Non-pigmented ciliary epithelial cell (primary cell): Measurements from ENCODE around the gene FRG2.
"Not testable (repeated sequence)": the region's sequence is repeated elsewhere in the genome, so short reads cannot be mapped to it uniquely, and the experiment has no call there.

ENCODE experiments used
- DNase-seq: peaks from one replicate; pipeline ENCODE4 v3.0.0-alpha.2; 2010; ENCODE audit warnings: low read depth

The FRG2 gene

GRCh38 chr4:190016369-190017289, 10.4 kb downstream of the FRG2 start:
- no peak for DNase-seq

GRCh38 chr4:190015538-190016368, 11.3 kb downstream of the FRG2 start:
- no peak for DNase-seq

GRCh38 chr4:190014771-190015537, 12.1 kb downstream of the FRG2 start:
- DNase-seq = no peak

- not testable (repeated sequence) for DNase-seq
These were observed 37.1 kb downstream of the FRG2 start for GRCh38 chr4:189989941-189990340.

GRCh38 chr4:189988877-189989431, 38.1 kb downstream of the FRG2 start:
- no peak for DNase-seq

GRCh38 chr4:189985651-189986243, 41.3 kb downstream of the FRG2 start:
- not testable (repeated sequence) for DNase-seq

- DNase-seq = not testable (repeated sequence)
These were observed 42.4 kb downstream of the FRG2 start for GRCh38 chr4:189984661-189985060.

- DNase-seq = not testable (repeated sequence)
These were observed 43.0 kb downstream of the FRG2 start for GRCh38 chr4:189983916-189984526.

GRCh38 chr4:189981970-189982369, 45.1 kb downstream of the FRG2 start:
- no peak for DNase-seq

- DNase-seq = not testable (repeated sequence)
These were observed 46.8 kb downstream of the FRG2 start for GRCh38 chr4:189980292-189980691.

- no peak for DNase-seq
These were observed 47.6 kb downstream of the FRG2 start for GRCh38 chr4:189979196-189980047.
